Tibial nerve (tissue), 4 donors: ENCODE data around the gene NR2C1. TPM values are rescaled to one million over a fixed set of nuclear protein-coding genes. Genes with fewer than 3 reads are reported as not detected.
"Not testable (repeated sequence)": the region's sequence is repeated elsewhere in the genome, so short reads cannot be mapped to it uniquely, and the experiment has no call there.

Experiments used
- DNase-seq, 2 donors: peaks; one replicate each; pipeline ENCODE4 v3.0.0-alpha.2; 2019; ENCODE audit warnings: low spot score in 2 of 2
- H3K27ac ChIP-seq, 4 donors: fragments of 200-600 bp; sonication (generic) in 3 of 4; one replicate each; pipeline ENCODE4 v1.5.1; 2017 to 2019; ENCODE audit warnings: mild to moderate bottlenecking in 1 of 4
- H3K27me3 ChIP-seq, 2 donors: fragments of 200-600 bp; sonication (generic) in 1 of 2; one replicate each; pipeline versions ENCODE4 v1.5.1 to v1.6.0; 2017 to 2019
- H3K36me3 ChIP-seq, 3 donors: fragments of 200-600 bp; sonication (generic); one replicate each; pipeline ENCODE4 v1.5.1; 2018 to 2019
- H3K4me1 ChIP-seq, 4 donors: fragments of 200-600 bp; sonication (generic) in 3 of 4; one replicate each; pipeline ENCODE4 v1.5.1; 2017 to 2019
- H3K4me3 ChIP-seq, 4 donors: fragments of 200-600 bp; sonication (generic) in 3 of 4; one replicate each; pipeline ENCODE4 v1.5.1; 2017 to 2019; ENCODE audit warnings: mild to moderate bottlenecking in 1 of 4, moderate library complexity in 1 of 4
- H3K9me3 ChIP-seq, 4 donors: fragments of 200-600 bp; sonication (generic) in 3 of 4; one replicate each; pipeline ENCODE4 v1.5.1; 2017 to 2019
- EP300 ChIP-seq, 2 donors: sonication (generic); formaldehyde crosslinking; IDR thresholded peaks; one replicate each; pipeline ENCODE4 v1.6.1; 2017; ENCODE audit warnings: antibody characterized with exemption in 2 of 2, mild to moderate bottlenecking in 1 of 2
- POLR2A ChIP-seq, 2 donors: fragments of 450-650 bp; IDR thresholded peaks; one replicate each; pipeline ENCODE4 v1.6.1; 2017; ENCODE audit warnings: antibody characterized with exemption in 2 of 2, mild to moderate bottlenecking in 2 of 2, moderate library complexity in 2 of 2
- WGBS, 2 donors: methylation state at CpG; one replicate each; pipeline ENCODE4 v1.1.5; 2018; 5-methylcytosine and 5-hydroxymethylcytosine counted together
- total RNA-seq, 4 donors: library from RNA; depleted of rRNA; stranded (reverse); fragments of >200 nt; gene quantifications; one replicate each; pipeline ENCODE4 v1.1.0, GENCODE V29; 2016
- TF ChIP-seq, protein P1 (sequence below), 5 experiments: fragments of 200-600 bp in 3 of 5; fragments of 450-650 bp in 2 of 5; sonication (generic) in 3 of 5; IDR thresholded peaks; one replicate each; pipeline ENCODE4 v1.5.1; 2016 to 2019; ENCODE audit warnings: antibody characterized with exemption in 5 of 5, mild to moderate bottlenecking in 3 of 5, moderate library complexity in 2 of 5

The NR2C1 gene
- total RNA-seq, 4 donors from 2014 or later = 64.5 to 93.5 (median 75.2) TPM

- TF ChIP-seq EP300 (IDR thresholded peaks at IDR 0.05) = no peak
- TF ChIP-seq, protein P1, sequence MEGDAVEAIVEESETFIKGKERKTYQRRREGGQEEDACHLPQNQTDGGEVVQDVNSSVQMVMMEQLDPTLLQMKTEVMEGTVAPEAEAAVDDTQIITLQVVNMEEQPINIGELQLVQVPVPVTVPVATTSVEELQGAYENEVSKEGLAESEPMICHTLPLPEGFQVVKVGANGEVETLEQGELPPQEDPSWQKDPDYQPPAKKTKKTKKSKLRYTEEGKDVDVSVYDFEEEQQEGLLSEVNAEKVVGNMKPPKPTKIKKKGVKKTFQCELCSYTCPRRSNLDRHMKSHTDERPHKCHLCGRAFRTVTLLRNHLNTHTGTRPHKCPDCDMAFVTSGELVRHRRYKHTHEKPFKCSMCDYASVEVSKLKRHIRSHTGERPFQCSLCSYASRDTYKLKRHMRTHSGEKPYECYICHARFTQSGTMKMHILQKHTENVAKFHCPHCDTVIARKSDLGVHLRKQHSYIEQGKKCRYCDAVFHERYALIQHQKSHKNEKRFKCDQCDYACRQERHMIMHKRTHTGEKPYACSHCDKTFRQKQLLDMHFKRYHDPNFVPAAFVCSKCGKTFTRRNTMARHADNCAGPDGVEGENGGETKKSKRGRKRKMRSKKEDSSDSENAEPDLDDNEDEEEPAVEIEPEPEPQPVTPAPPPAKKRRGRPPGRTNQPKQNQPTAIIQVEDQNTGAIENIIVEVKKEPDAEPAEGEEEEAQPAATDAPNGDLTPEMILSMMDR (IDR thresholded peaks at IDR 0.05) = no peak
- TF ChIP-seq POLR2A (IDR thresholded peaks at IDR 0.05) = no peak
- no peak overlapping the region for H3K4me3 ChIP-seq
- no peaks in the 10 kb centered on the region for H3K27me3 ChIP-seq
- H3K9me3 ChIP-seq = no peaks in the 10 kb centered on the region
- no peak overlapping the region for H3K27ac ChIP-seq
- WGBS, 2 donors = 84 to 88% methylated on average over 8 of the region's 8 CpGs
- no peak for DNase-seq
- no peaks in the 10 kb centered on the region for H3K4me1 ChIP-seq
- peaks cover 0 to 40% (median 0%) of the 10 kb centered on the region in 3 donors for H3K36me3 ChIP-seq
These were observed 32.1 kb upstream of the NR2C1 start for GRCh38 chr12:95105540-95105939.

DNA sequence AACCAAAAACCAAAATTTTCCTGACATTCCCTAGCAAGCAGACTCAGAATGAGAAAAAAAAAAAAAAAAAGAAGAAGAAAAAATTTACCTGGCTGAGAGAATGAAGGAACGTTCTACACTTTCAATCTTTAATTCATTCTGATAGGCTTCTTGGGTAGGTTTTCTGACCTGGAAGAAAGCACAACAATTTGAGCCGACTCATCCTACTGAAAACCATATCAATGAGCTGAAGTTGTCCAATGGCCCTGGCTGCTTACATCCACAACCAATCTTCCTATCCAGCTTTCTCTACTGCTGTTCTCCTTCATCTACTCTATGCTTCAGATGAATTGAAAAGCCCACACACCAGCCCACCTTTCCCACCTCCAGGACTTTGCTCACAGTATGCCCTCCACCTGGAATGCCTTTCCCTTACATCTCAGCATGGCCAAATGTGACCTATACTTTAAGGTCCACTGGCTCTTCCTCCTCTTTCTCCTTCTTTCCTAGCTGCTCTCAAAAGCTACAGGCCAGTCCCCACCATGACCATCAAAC is 31.6 kb upstream of the NR2C1 start:
- H3K36me3 ChIP-seq = peaks cover 0 to 40% (median 0%) of the 10 kb centered on the region in 3 donors

DNA sequence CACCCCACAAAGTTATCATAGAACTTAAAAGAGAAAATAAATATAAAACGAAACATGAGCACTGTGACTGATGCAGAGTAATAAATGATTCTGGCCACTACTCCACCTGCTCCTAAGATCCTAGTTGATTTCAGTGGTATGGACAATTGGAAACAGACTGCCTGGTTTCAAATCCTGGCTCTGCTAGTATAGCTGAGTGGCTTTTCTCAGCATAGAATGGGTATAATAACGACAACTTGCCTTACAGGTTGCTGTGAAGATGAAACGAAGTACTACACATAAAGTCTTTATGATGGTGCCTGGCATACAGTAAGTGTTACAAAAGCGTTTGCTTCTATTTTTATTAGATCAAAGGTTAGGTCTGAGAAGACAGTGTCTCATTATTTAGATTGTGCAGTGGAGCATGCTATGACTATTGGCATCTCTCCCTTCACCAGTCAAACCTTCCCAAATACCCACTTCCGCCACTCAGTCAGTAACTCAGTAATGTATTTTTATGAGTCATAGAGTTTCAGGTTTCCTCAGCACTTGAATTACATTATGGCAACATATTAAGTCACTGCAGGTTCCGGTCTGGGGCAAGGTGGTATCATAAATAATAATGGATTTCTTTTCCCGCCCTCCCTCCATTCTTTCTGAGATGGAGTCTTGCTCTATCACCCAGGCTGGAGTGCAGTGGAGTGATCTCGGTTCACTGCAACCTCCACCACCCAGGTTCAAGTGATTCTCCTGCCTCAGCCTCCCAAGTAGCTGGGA is 29.7 kb upstream of the NR2C1 start:
- 79 to 86% methylated on average over 8 of the region's 8 CpGs for WGBS, 2 donors
- peaks cover 0 to 4% (median 0%) of the 10 kb centered on the region in 4 donors for H3K4me1 ChIP-seq
- H3K27ac ChIP-seq = no peak overlapping the region
- no peak for DNase-seq
- TF ChIP-seq POLR2A (IDR thresholded peaks at IDR 0.05) = no peak
- TF ChIP-seq EP300 (IDR thresholded peaks at IDR 0.05) = no peak
- TF ChIP-seq, protein P1 (IDR thresholded peaks at IDR 0.05) = no peak
- peaks cover 0 to 44% (median 0%) of the 10 kb centered on the region in 3 donors for H3K36me3 ChIP-seq
- H3K9me3 ChIP-seq = no peaks in the 10 kb centered on the region
- no peak overlapping the region for H3K4me3 ChIP-seq
- H3K27me3 ChIP-seq = no peaks in the 10 kb centered on the region

More for the DNA sequence above, 31.6 kb upstream of the NR2C1 start:
- H3K27ac ChIP-seq = no peak overlapping the region
- no peak overlapping the region for H3K4me3 ChIP-seq
- no peaks in the 10 kb centered on the region for H3K4me1 ChIP-seq
- 93 to 94% methylated on average over 2 of the region's 2 CpGs for WGBS, 2 donors
- H3K9me3 ChIP-seq = no peaks in the 10 kb centered on the region
- TF ChIP-seq, protein P1 (IDR thresholded peaks at IDR 0.05) = no peak
- TF ChIP-seq POLR2A (IDR thresholded peaks at IDR 0.05) (no peak), EP300 (IDR thresholded peaks at IDR 0.05) (no peak)
- no peaks in the 10 kb centered on the region for H3K27me3 ChIP-seq
- DNase-seq = no peak

- WGBS, 2 donors = 82 to 85% methylated on average over 5 of the region's 5 CpGs
- H3K36me3 ChIP-seq = peaks cover 0 to 44% (median 0%) of the 10 kb centered on the region in 3 donors
- not testable (repeated sequence) for H3K27me3 ChIP-seq, H3K27ac ChIP-seq, H3K4me3 ChIP-seq, H3K9me3 ChIP-seq, DNase-seq
- peaks cover 0 to 15% (median 0%) of the 10 kb centered on the region in 4 donors for H3K4me1 ChIP-seq
These were observed 28.5 kb upstream of the NR2C1 start for GRCh38 chr12:95101957-95102356.

- Histone ChIP-seq H3K27ac (no peak overlapping the region), H3K9me3 (no peaks in the 10 kb centered on the region), H3K27me3 (no peaks in the 10 kb centered on the region), H3K4me3 (no peak overlapping the region), H3K36me3 (peaks cover 0 to 39% (median 0%) of the 10 kb centered on the region in 3 donors), H3K4me1 (peaks cover 0 to 23% (median 0%) of the 10 kb centered on the region in 4 donors)
- DNase-seq = no peak
- 83% methylated on average over 11 of the region's 11 CpGs for WGBS, 2 donors
- TF ChIP-seq, protein P1 (IDR thresholded peaks at IDR 0.05) = no peak
- TF ChIP-seq EP300 (IDR thresholded peaks at IDR 0.05) = no peak
- no peak for TF ChIP-seq POLR2A (IDR thresholded peaks at IDR 0.05)
These were observed 27.1 kb upstream of the NR2C1 start for GRCh38 chr12:95100264-95101190.
